Activated T-cell treated with anti-CD3 and anti-CD28 coated beads for 4 hours (primary cell): Measurements from ENCODE around the gene MLLT10.
"Not testable (repeated sequence)": the region's sequence is repeated elsewhere in the genome, so short reads cannot be mapped to it uniquely, and the experiment has no call there.

ENCODE experiments used
- DNase-seq: peaks from one replicate; pipeline ENCODE4 v3.0.0-alpha.2; 2020

Gene MLLT10

DNA sequence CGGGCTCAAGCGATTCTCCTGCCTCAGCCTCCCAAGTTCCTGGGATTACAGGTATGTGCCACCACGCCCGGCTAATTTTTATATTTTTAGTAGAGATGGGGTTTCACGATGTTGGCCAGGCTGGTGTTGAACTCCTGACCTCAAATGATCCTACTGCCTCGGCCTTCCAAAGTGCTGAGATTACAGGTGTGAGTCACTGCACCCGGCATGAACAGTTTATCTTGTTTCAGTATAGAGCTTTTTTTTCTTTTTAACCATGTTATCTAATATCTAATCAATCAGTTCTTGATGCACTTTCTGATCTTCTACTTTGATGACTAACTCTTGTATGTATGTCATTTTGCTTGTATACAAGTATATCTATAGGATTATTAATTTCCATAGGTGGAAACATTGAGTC, 54.1 kb downstream of the MLLT10 start:
- DNase-seq, result not testable (repeated sequence)

DNA sequence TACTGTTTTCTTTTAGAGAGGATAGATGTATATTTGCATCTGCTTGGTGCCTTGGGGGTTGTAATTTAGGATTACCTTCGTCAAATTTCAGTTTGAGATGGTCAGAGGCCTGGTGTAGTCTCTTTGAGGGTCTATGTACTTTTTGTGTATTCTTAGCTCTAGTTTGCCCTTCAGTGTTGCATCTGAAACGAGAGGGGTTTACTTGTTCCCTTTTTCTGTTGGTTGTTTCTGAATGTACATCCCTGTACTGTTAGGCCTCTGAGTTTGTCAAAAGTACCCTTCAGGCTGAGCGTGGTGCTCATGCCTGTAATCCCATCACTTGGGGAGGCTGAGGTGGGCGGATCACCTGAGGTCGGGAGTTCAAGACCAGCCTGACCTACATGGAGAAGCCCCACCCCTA, 60.0 kb downstream of the MLLT10 start:
- no peak for DNase-seq

- DNase-seq, result no peak
Measured at GRCh38 chr10:21599582-21599981, 65.5 kb downstream of the MLLT10 start.

- no peak for DNase-seq
Measured at GRCh38 chr10:21600804-21601433, 66.9 kb downstream of the MLLT10 start.

- DNase-seq, result no peak
Measured at GRCh38 chr10:21602313-21602712, 68.3 kb downstream of the MLLT10 start.

DNA sequence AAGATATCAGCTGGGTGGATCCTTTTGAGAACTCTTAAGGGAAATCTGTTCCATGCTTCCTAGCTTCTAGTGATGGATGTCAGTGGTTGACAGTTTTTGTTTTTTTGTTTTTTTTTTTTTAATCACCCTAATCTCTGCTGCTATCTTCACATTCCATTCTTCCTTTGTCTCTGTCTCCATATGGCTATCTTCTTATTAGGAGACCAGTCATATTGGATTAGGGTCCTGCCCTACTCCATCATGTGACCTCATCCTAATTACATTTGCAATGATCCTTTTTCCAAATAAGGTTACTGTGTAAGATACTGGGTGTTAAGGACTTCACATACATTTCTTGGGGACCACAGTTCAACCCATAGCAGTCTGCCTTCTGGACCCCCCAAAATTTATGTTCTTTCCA, 69.7 kb downstream of the MLLT10 start:
- DNase-seq, result no peak

DNA sequence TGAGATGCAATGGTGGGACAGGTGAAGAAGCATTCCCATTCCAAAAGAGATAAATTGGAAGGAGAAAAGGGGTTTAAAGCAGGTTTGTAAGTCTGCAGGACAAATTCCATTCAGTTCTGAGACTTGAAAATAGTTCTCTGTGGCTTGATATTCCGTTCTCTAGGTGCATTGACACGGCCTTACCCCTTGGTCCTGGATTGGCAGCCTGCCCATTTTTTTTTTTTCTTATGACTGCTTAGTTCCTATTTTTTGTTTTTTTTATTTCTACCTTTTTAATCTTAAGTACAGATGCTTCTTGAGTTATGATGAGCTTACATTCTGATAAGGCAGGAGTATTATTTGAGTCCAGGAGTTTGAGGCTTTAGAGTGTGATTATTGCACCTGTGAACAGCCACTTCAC, 70.6 kb downstream of the MLLT10 start:
- no peak for DNase-seq

DNA sequence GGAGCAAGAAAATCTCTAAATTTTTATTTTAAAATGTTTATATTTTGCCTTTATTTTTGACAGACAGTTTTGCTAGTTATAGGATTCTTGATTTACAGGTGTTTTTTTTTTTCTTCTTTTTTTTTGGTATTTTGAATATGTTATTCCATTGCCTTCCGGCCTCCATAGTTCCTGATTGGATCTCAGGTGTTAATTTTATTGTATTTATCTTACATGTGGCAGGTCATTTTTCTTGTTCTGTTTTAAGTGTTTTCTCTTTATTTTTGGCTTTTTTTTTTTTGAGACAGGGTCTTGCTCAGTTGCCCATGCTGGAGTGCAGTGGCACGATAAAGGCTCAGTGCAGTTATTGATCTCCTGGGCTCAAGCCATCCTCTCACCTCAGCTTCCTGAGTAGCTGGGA, 73.9 kb downstream of the MLLT10 start:
- no peak for DNase-seq

- DNase-seq, result no peak
Measured at GRCh38 chr10:21614000-21614399, 80.0 kb downstream of the MLLT10 start.

DNA sequence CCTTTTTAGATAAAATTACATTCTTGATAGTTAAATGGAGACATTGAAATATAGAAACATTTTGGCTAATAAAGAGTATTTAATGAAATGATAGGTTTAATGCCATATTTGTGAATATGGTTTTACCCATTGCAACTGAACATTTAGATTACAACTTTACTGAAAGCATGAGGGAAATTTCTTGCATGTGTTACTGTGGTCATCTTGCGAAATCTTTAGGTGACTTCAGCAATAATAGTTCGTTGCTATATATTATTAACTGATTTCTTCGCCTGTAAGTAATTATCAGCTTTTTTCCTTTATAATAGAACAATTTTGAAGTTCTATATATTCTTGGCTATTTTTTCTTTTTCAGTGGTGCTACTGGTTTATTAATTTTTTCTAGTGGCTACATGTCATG, 83.2 kb downstream of the MLLT10 start:
- DNase-seq, result no peak

DNA sequence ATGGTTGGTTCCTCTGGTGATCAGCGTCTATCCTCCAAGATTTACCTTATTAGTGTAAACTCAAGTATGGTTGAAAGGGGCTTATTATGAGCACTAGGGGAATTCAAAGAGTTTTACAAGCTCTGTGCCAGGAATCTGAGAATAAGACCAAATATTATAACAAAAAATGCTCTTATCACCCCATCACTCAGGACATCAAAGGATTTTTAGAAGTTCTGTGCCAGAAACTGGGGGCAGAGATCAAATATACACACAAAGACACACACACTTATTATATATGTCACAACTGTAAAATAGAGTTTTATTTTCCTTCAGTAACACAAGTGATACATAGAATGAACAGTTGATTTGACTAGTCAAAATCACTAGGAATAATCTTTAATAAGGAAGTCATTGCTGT, 89.3 kb downstream of the MLLT10 start:
- DNase-seq, result no peak

- DNase-seq, result not testable (repeated sequence)
Measured at GRCh38 chr10:21624421-21624820, 90.4 kb downstream of the MLLT10 start.

GRCh38 chr10:21624951-21625350, 90.9 kb downstream of the MLLT10 start:
- no peak for DNase-seq

DNA sequence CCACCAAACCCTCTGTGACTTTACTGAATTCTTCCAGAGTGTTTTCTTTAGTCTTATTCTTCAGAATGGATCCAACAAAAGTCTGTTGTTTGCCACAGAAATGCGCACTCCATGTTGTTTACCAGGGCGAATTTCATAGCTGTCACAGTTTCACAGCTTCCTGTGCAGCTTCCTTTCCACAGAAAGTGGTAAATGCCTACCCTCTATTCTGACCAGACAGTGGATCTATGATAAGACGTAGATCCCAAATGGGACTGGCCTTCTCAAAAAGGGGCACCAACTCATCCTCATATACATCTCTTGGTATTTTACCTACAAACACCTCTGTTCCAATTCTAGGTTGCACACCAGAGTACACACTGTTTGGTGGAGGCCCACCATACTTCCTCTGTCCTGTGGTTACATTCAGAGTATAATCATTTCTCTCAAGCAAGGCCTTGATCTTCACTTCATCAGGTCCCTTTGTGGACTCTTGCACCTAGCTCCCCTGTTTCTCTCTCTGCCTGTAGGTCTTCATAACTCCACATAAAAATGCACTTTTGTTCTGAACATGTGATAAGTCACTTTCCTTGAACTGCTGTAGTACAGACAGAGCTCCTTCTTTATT, 91.7 kb downstream of the MLLT10 start:
- DNase-seq, result no peak

DNA sequence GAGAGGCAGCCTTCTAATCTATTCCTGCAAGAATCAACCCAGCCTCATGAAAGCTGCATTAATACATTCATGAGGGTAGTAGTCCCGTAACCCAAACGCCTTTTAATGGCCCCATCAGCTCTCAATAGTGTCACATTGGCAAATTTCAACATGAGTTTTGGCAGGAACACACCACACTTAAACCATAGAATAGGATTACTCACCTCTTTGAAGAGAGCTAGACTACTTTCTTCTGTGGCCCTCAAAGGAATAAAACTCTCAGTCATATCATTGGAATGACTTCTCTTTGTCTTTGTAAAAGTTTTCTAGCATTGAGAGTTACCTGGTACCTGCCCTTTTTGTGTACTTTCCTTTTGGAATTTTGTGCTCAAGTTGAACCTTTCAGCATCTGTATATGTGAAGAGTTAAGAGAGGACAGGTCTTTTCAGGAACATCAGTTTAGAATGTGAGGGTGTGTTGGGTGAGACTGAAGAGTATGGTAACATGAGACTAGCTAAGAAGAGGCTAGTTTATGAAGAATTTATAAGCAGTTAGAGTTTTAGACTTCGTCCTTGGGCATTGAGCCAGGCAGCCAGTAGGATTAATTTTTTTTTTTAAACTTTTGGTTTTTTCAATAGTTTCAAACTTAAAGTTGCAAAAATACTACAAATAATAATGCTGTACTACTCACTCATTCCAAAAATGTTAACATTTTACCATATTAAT, 92.6 kb downstream of the MLLT10 start:
- DNase-seq, result no peak

- DNase-seq, result no peak
Measured at GRCh38 chr10:21627331-21627730, 93.3 kb downstream of the MLLT10 start.

DNA sequence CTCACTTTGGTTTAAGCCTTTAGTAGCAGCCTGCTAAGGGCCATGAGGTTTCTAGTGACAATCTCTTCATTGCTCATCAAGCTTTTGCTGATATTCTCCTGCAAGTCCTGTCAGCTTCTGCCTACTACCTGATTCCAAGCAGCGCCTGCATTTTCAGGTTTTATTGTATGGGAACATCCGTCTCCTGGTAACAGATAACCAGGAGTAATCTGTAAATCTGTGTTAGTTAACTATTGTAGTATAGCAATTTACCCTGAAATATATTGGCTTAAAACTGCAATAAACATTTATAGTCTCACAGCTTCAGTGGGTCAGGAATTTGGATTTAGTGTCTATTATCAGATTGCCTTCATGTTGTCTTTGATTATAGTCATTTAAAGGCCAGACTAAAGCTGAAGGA, 94.0 kb downstream of the MLLT10 start:
- no peak for DNase-seq

- DNase-seq, result not testable (repeated sequence)
Measured at GRCh38 chr10:21628645-21629044, 94.6 kb downstream of the MLLT10 start.

- no peak for DNase-seq
Measured at GRCh38 chr10:21634599-21635365, 100.8 kb downstream of the MLLT10 start.

DNA sequence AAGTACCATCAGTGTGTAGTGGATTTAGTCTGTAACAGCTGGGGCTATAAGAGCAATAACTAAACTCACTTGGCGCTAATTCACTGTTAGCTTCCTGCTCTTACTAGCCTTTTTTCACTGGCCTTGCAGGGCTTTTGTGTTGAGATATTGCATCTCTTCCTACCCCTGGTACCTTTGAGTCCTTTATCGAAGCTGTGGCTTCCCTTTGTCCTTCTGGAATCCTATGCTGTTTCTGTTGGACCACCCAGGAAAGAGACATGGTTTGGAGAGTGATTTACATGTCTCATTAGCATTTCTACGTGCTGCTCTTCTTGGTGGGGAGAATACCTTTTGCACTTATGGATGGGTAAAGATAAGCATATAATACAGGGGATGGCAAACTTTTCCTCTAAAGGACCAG, 103.8 kb downstream of the MLLT10 start:
- DNase-seq, result no peak

GRCh38 chr10:21638681-21639080, 104.6 kb downstream of the MLLT10 start:
- no peak for DNase-seq

DNA sequence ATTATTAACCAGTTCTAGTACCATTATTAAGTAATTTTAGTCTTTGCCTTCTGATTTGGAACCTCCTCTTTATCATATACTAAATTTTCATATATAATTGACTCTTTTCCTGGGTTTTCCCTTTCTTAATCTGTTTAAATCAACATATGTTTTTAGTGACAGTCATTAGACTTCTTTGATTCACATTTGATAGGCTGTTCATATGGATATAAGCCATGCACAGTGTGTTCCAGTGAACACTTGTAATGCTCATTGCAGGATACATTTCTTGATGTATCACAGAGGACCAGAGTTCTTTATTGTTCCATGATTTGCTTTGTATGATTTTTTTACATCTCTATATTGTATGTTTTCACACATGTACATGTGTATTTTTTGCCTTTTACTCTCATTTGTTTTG, 114.0 kb downstream of the MLLT10 start:
- no peak for DNase-seq

DNA sequence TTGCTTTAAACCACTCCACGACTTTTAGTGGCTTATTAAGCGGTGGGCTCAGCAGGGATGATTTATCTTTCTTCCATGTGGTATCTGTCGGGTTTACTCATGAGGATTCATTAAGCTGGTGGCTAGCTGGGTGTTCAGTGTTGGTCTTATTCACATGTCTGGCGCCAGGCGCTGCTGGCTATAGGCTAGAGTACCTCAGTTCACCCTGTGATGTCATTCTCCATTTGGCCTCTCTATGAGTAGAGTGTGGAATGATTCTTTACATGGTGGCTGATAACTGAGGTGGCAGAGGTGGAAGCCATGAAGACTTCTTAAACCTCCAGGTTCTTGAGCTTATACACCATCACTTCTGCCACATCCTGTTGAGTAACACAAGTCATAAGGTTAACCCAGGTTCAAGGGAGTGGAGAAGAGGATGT, 115.4 kb downstream of the MLLT10 start:
- no peak for DNase-seq

- DNase-seq, result no peak
Measured at GRCh38 chr10:21650353-21650752, 116.3 kb downstream of the MLLT10 start.
